ENCODE data around the gene FHAD1.

DNA sequence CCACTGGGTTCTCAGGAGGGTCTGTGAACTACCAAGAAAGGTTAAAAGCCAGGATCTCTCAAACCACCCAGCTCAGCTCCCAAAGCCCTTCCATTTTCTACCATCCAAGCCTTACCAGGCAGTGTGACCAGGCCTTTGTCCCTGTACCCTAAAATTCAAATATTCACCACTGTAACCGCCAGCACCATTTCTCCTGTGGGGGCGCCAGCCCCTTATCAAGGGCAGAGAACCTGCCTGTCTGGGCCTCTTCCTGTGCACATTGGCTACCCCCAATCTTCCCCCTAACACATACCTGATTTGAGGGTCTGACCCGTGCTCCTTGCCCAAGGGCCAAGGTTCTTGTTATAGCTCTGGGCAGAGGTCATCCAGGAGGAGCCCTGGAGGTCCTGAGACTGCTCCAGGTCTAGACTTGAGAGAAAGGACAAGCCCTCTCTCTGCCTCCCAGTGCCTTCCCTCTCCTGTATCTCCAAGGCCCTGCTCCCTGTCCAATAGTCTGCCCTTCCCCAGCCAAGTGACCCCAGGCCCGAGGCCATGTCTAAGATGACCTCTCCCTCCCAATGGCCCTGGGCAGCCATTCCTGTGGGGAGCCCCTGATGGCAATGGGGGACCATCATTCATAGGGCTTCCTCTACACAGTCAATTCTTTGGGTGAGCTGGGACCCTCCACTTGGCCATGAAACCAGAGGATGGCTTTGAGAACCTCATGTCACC lies 78.5 kb downstream of the FHAD1 start:
- TF ChIP-seq, protein P1, sequence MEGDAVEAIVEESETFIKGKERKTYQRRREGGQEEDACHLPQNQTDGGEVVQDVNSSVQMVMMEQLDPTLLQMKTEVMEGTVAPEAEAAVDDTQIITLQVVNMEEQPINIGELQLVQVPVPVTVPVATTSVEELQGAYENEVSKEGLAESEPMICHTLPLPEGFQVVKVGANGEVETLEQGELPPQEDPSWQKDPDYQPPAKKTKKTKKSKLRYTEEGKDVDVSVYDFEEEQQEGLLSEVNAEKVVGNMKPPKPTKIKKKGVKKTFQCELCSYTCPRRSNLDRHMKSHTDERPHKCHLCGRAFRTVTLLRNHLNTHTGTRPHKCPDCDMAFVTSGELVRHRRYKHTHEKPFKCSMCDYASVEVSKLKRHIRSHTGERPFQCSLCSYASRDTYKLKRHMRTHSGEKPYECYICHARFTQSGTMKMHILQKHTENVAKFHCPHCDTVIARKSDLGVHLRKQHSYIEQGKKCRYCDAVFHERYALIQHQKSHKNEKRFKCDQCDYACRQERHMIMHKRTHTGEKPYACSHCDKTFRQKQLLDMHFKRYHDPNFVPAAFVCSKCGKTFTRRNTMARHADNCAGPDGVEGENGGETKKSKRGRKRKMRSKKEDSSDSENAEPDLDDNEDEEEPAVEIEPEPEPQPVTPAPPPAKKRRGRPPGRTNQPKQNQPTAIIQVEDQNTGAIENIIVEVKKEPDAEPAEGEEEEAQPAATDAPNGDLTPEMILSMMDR (IDR thresholded peaks at IDR 0.05): no peak
- TF ChIP-seq POLR2A (IDR thresholded peaks at IDR 0.05): no peak
